GM23338 (cell line): ENCODE results near the gene TBC1D16. TPM values are rescaled to one million over a fixed set of nuclear protein-coding genes. Genes with fewer than 3 reads are reported as not detected.

ENCODE experiments used
- ATAC-seq: fragments of 200-7000 bp; cut with Tn5 transposase; 3 replicates; pipeline ENCODE4 v1.9.1; 2020
- DNase-seq: peaks from one replicate; pipeline ENCODE4 v3.0.0-alpha.2; 2015; ENCODE audit warnings: low spot score
- H2AFZ ChIP-seq: fragments of 200-600 bp; sonication (generic); 2 replicates; pipeline ENCODE4 v1.8.0; 2016; ENCODE audit warnings: antibody characterized with exemption, mild to moderate bottlenecking, moderate library complexity
- H3F3A ChIP-seq: fragments of 200-600 bp; sonication (generic); replicated peaks from 2 replicates; pipeline ENCODE4 v1.8.0; 2017; ENCODE audit warnings: antibody characterized with exemption, mixed run types, low read depth
- H3K27ac ChIP-seq: fragments of 200-600 bp; sonication (generic); 2 replicates; pipeline ENCODE4 v1.6.1; 2016; ENCODE audit warnings: low read depth
- H3K27me3 ChIP-seq: fragments of 200-600 bp; sonication (generic); 2 replicates; pipeline ENCODE4 v1.8.0; 2016; ENCODE audit warnings: mild to moderate bottlenecking, mixed run types, moderate library complexity; ENCODE audit not compliant: insufficient read depth
- H3K36me3 ChIP-seq: fragments of 200-600 bp; sonication (generic); 2 replicates; pipeline ENCODE4 v1.8.0; 2016; ENCODE audit warnings: mild to moderate bottlenecking; ENCODE audit not compliant: insufficient read depth
- H3K4me1 ChIP-seq: fragments of 200-600 bp; sonication (generic); 2 replicates; pipeline ENCODE4 v1.8.0; 2016; ENCODE audit warnings: mild to moderate bottlenecking, moderate library complexity; ENCODE audit not compliant: insufficient read depth
- H3K4me2 ChIP-seq: fragments of 200-600 bp; sonication (generic); 2 replicates; pipeline ENCODE4 v1.7.1; 2017; ENCODE audit warnings: mixed run types
- H3K4me3 ChIP-seq: fragments of 200-600 bp; sonication (generic); 2 replicates; pipeline ENCODE4 v1.6.1; 2016; ENCODE audit warnings: mixed run types
- H3K79me2 ChIP-seq: fragments of 200-600 bp; sonication (generic); replicated peaks from 2 replicates; pipeline ENCODE4 v1.8.0; 2017; ENCODE audit warnings: mild to moderate bottlenecking; ENCODE audit not compliant: insufficient read depth
- H3K9me2 ChIP-seq: fragments of 200-600 bp; sonication (generic); 2 replicates; pipeline ENCODE4 v1.8.0; 2017; ENCODE audit not compliant: insufficient read depth
- H4K20me1 ChIP-seq: fragments of 200-600 bp; sonication (generic); replicated peaks from 2 replicates; pipeline ENCODE4 v1.8.0; 2017; ENCODE audit warnings: mild to moderate bottlenecking; ENCODE audit not compliant: insufficient read depth
- H3K27ac Mint-ChIP-seq: 2 replicates; pipeline ENCODE4 v1.8.0; 2020; ENCODE audit warnings: inconsistent platforms, mild to moderate bottlenecking, moderate library complexity, mixed read lengths
- H3K27me3 Mint-ChIP-seq: 3 replicates; pipeline ENCODE4 v1.8.0; 2022; ENCODE audit warnings: low read depth, mild to moderate bottlenecking, moderate library complexity, mixed read lengths, inconsistent platforms; ENCODE audit not compliant: insufficient read depth, poor library complexity
- H3K36me3 Mint-ChIP-seq: 3 replicates; pipeline ENCODE4 v1.8.0; 2021; ENCODE audit warnings: low read depth, mild to moderate bottlenecking, inconsistent platforms, moderate library complexity, mixed read lengths
- H3K4me1 Mint-ChIP-seq: 3 replicates; pipeline ENCODE4 v1.8.0; 2020; ENCODE audit warnings: mild to moderate bottlenecking, inconsistent platforms, mixed read lengths
- H3K4me3 Mint-ChIP-seq: 3 replicates; pipeline ENCODE4 v1.8.0; 2021; ENCODE audit warnings: moderate library complexity, mild to moderate bottlenecking, inconsistent platforms, mixed read lengths
- H3K9me3 Mint-ChIP-seq: 3 replicates; pipeline ENCODE4 v1.8.0; 2020; ENCODE audit warnings: moderate library complexity, mild to moderate bottlenecking, inconsistent platforms, mixed read lengths
- CREB1 ChIP-seq: fragments of 250-450 bp; sonication (Bioruptor Pico); IDR thresholded peaks from 2 replicates; pipeline ENCODE4 v1.5.0; 2020; ENCODE audit warnings: low read depth, mild to moderate bottlenecking, moderate library complexity
- CTCF ChIP-seq, 2 experiments: fragments of 200-600 bp in 1 of 2; sonication (generic) in 1 of 2; conservative IDR thresholded peaks; 2 replicates each; pipeline versions ENCODE4 v1.5.1 to v1.6.1; 2016 to 2017; ENCODE audit warnings: antibody characterized with exemption in 2 of 2, low read depth in 2 of 2, mild to moderate bottlenecking in 2 of 2, moderate library complexity in 1 of 2
- EZH2 ChIP-seq: fragments of 200-600 bp; sonication (generic); IDR thresholded peaks from one replicate; pipeline ENCODE4 v1.8.0; 2017; ENCODE audit warnings: antibody characterized with exemption, mild to moderate bottlenecking, low read depth; ENCODE audit not compliant: unreplicated experiment
- EZH2phosphoT487 ChIP-seq: fragments of 200-600 bp; sonication (generic); IDR thresholded peaks from one replicate; pipeline ENCODE4 v1.8.1; 2018; ENCODE audit warnings: antibody characterized with exemption; ENCODE audit not compliant: unreplicated experiment
- JUNB ChIP-seq: IDR thresholded peaks from one replicate; pipeline ENCODE4 v1.6.1; 2016; ENCODE audit warnings: antibody characterized with exemption; ENCODE audit not compliant: unreplicated experiment
- NANOG ChIP-seq: IDR thresholded peaks from 2 replicates; pipeline ENCODE4 v1.6.1; 2016; ENCODE audit warnings: antibody characterized with exemption, borderline replicate concordance
- POLR2AphosphoS5 ChIP-seq: IDR thresholded peaks from 2 replicates; pipeline ENCODE4 v1.6.1; 2016; ENCODE audit warnings: antibody characterized with exemption, low read depth
- REST ChIP-seq: IDR thresholded peaks from one replicate; pipeline ENCODE4 v1.6.1; 2018; ENCODE audit warnings: antibody characterized with exemption; ENCODE audit not compliant: unreplicated experiment
- STAT1 ChIP-seq: IDR thresholded peaks from one replicate; pipeline ENCODE4 v1.6.1; 2016; ENCODE audit warnings: antibody characterized with exemption; ENCODE audit not compliant: unreplicated experiment
- ZNF114 ChIP-seq: fragments of 250-450 bp; sonication (Bioruptor Pico); IDR thresholded peaks from 2 replicates; pipeline ENCODE4 v1.5.0; 2020; ENCODE audit warnings: mild to moderate bottlenecking, moderate library complexity
- ZNF331 ChIP-seq: fragments of 250-450 bp; sonication (Bioruptor Pico); IDR thresholded peaks from 2 replicates; pipeline ENCODE4 v1.5.0; 2020; ENCODE audit warnings: low read depth, mild to moderate bottlenecking, moderate library complexity
- ZNF462 ChIP-seq: fragments of 250-450 bp; sonication (Bioruptor Pico); IDR thresholded peaks from 2 replicates; pipeline ENCODE4 v1.5.0; 2020; ENCODE audit warnings: mild to moderate bottlenecking, moderate library complexity
- polyA plus RNA-seq: library from polyadenylated mRNA; unstranded; fragments of >200 nt; fragmentation: Nextera tagmentation; extraction: Ambion mirVana; gene quantifications from 2 replicates; pipeline ENCODE4 v1.2.1, GENCODE V29; 2016
- total RNA-seq: library from RNA; depleted of rRNA; stranded (reverse); fragments of >200 nt; shearing (Covaris generic); gene quantifications from 2 replicates; pipeline ENCODE4 v1.2.3, GENCODE V29; 2014
- TF ChIP-seq, protein P1 (sequence below): IDR thresholded peaks from 2 replicates; pipeline ENCODE4 v1.6.1; 2016; ENCODE audit warnings: antibody characterized with exemption

Gene TBC1D16
- total and polyA plus RNA-seq, 2 experiments from 2014 or later, result 16.7 to 104 TPM

DNA sequence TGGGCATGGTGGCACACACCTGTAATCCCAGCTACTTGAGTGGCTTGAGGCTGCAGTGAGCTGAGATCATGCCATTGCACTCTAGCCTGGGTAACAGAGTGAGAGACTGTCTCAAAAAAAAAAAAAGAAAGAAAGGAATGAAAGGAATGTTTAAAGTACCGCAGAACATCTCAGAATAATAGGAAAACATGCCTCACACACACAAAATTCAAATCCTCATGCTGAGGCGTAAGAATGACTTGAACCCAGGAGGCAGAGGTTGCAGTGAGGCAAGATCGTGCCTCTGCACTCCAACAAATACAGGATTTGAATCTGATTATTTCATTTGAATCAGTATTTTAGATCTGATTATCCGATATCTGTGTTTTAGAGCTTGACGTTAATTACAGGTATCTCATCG, 44.4 kb upstream of the TBC1D16 start:
- H3K4me1 Mint-ChIP-seq, result peaks cover 12% of the 10 kb centered on the region
- peak overlapping the region; percentile 57; the same call in 1 of the 2 replicates for H3K27ac Mint-ChIP-seq

More for the DNA sequence above, 44.4 kb upstream of the TBC1D16 start:
- H3K27ac ChIP-seq, result no peak overlapping the region
- TF ChIP-seq STAT1 (no peak), CREB1 (no peak), EZH2 (no peak), ZNF462 (CRISPR knock-in tag) (no peak), JUNB (no peak), REST (no peak), NANOG (no peak), CTCF (conservative IDR thresholded peaks at IDR 0.05; ENCODE audit: low read depth in 2 of 2) (no peak), ZNF331 (no peak), ZNF114 (CRISPR knock-in tag) (no peak), POLR2AphosphoS5 (no peak), EZH2phosphoT487 (no peak)
- TF ChIP-seq, protein P1, sequence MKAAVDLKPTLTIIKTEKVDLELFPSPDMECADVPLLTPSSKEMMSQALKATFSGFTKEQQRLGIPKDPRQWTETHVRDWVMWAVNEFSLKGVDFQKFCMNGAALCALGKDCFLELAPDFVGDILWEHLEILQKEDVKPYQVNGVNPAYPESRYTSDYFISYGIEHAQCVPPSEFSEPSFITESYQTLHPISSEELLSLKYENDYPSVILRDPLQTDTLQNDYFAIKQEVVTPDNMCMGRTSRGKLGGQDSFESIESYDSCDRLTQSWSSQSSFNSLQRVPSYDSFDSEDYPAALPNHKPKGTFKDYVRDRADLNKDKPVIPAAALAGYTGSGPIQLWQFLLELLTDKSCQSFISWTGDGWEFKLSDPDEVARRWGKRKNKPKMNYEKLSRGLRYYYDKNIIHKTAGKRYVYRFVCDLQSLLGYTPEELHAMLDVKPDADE, result no peak
- ATAC-seq, result peak; percentile 47
- H3K4me3 ChIP-seq, result no peak overlapping the region
- no peaks in the 10 kb centered on the region for H3K9me2 ChIP-seq
- peaks cover 3% of the 10 kb centered on the region for H3K27me3 Mint-ChIP-seq
- no peaks in the 10 kb centered on the region for H3K36me3 ChIP-seq
- no peaks in the 10 kb centered on the region; the same call in 1 of the 2 replicates for H4K20me1 ChIP-seq
- no peak overlapping the region for H3K4me2 ChIP-seq
- peaks cover 2% of the 10 kb centered on the region; the same call in 2 of the 3 replicates for H3K36me3 Mint-ChIP-seq
- H3K27me3 ChIP-seq, result no peaks in the 10 kb centered on the region
- H3K79me2 ChIP-seq, result no peaks in the 10 kb centered on the region
- no peak overlapping the region for H2AFZ ChIP-seq
- peaks cover 12% of the 10 kb centered on the region for H3K4me1 ChIP-seq
- H3K9me3 Mint-ChIP-seq, result no peaks in the 10 kb centered on the region
- 0 out of 2 replicates have a peak, but pooled peaks cover 6% of the 10 kb centered on the region for H3F3A ChIP-seq
- H3K4me3 Mint-ChIP-seq, result no peak overlapping the region; the same call in 2 of the 3 replicates
- peak; percentile 34 for DNase-seq
